CD4-positive, alpha-beta T cell (primary cell): ENCODE data around the gene DNPEP. TPM values are rescaled to one million over a fixed set of nuclear protein-coding genes. Genes with fewer than 3 reads are reported as not detected.

ENCODE experiments used
- ATAC-seq: fragments of 200-7000 bp; cut with Tn5 transposase; one replicate; pipeline ENCODE4 v1.10.0; 2022; ENCODE audit warnings: mild to moderate bottlenecking; ENCODE audit not compliant: poor library complexity
- CTCF ChIA-PET: fragments of 350-600 bp; sonication (Branson Sonifier 250); formaldehyde crosslinking; loops from one replicate; lab custom pipeline; 2021; ENCODE audit warnings: antibody characterized with exemption, inconsistent platforms; lab: Charles Lee
- POLR2A ChIA-PET: fragments of 350-600 bp; sonication (Branson Sonifier 250); formaldehyde crosslinking; loops from one replicate; lab custom pipeline; 2021; ENCODE audit warnings: antibody characterized with exemption, inconsistent platforms; lab: Charles Lee
- DNase-seq, 14 experiments: peaks; one replicate each; pipeline ENCODE4 v3.0.0-alpha.2; 2013 to 2020; ENCODE audit warnings: mixed read lengths in 2 of 14
- H3K27ac ChIP-seq, 2 donors: one replicate each; pipeline versions ENCODE4 v1.5.1 to v1.7.0; 2013; ENCODE audit warnings: low read length in 2 of 2, low read depth in 1 of 2, mild to moderate bottlenecking in 1 of 2
- H3K27me3 ChIP-seq, 2 experiments: 1 replicate in 1 of 2; 2 replicates in 1 of 2; pipeline versions ENCODE4 v1.6.1 to v1.7.0; 2013; ENCODE audit warnings: low read length in 2 of 2, control low read depth in 1 of 2, mild to moderate bottlenecking in 1 of 2, moderate library complexity in 1 of 2; ENCODE audit not compliant: insufficient read depth in 2 of 2, control insufficient read depth in 1 of 2
- H3K36me3 ChIP-seq: one replicate; pipeline ENCODE4 v1.6.1; 2013; ENCODE audit warnings: low read length, control low read depth; ENCODE audit not compliant: insufficient read depth
- H3K4me1 ChIP-seq: one replicate; pipeline ENCODE4 v1.6.1; 2013; ENCODE audit warnings: low read length, control low read depth; ENCODE audit not compliant: insufficient read depth
- H3K4me3 ChIP-seq: one replicate; pipeline ENCODE4 v1.5.1; 2013; ENCODE audit warnings: mild to moderate bottlenecking, low read length, moderate library complexity
- H3K9me3 ChIP-seq, 2 experiments: 1 replicate in 1 of 2; 2 replicates in 1 of 2; pipeline versions ENCODE4 v1.6.1 to v1.7.0; 2013; ENCODE audit warnings: low read length in 2 of 2, mild to moderate bottlenecking in 2 of 2, control low read depth in 1 of 2, moderate library complexity in 1 of 2; ENCODE audit not compliant: control insufficient read depth in 1 of 2, insufficient read depth in 1 of 2
- H3K27ac Mint-ChIP-seq: one replicate; pipeline ENCODE4 v1.8.0; 2020; ENCODE audit warnings: mixed read lengths
- H3K27me3 Mint-ChIP-seq: one replicate; pipeline ENCODE4 v1.8.0; 2021; ENCODE audit warnings: mixed read lengths
- H3K36me3 Mint-ChIP-seq: one replicate; pipeline ENCODE4 v1.8.0; 2021; ENCODE audit warnings: low read depth, mixed read lengths
- H3K4me1 Mint-ChIP-seq: one replicate; pipeline ENCODE4 v1.8.0; 2021; ENCODE audit warnings: low read depth, mixed read lengths
- H3K4me3 Mint-ChIP-seq: one replicate; pipeline ENCODE4 v1.8.0; 2020; ENCODE audit warnings: mild to moderate bottlenecking, mixed read lengths
- H3K9me3 Mint-ChIP-seq: one replicate; pipeline ENCODE4 v1.8.0; 2020; ENCODE audit warnings: mixed read lengths
- intact Hi-C, 2 experiments: fragments of 100-400 bp; cut with DNase I in 1 of 2; cut with micrococcal nuclease in 1 of 2; formaldehyde crosslinking; loops; one replicate each; pipeline versions ENCODE4 v1.15.1 to v1.9.0; 2023 to 2025; cut with DNase I, micrococcal nuclease
- total RNA-seq, 174 experiments: library from RNA in 2 of 174; stranded (reverse) in 2 of 174; gene quantifications; one replicate each; pipeline ENCODE4 v1.2.3 and lab custom pipeline; 2021 to 2026
- TF ChIP-seq, protein P1 (sequence below): fragments of 200-600 bp; IDR thresholded peaks from one replicate; pipeline ENCODE4 v1.8.0; 2022; ENCODE audit warnings: antibody characterized with exemption, mild to moderate bottlenecking

The DNPEP gene
- total RNA-seq, 2 experiments from 2014 or later: 99.0 to 99.9 TPM

DNA sequence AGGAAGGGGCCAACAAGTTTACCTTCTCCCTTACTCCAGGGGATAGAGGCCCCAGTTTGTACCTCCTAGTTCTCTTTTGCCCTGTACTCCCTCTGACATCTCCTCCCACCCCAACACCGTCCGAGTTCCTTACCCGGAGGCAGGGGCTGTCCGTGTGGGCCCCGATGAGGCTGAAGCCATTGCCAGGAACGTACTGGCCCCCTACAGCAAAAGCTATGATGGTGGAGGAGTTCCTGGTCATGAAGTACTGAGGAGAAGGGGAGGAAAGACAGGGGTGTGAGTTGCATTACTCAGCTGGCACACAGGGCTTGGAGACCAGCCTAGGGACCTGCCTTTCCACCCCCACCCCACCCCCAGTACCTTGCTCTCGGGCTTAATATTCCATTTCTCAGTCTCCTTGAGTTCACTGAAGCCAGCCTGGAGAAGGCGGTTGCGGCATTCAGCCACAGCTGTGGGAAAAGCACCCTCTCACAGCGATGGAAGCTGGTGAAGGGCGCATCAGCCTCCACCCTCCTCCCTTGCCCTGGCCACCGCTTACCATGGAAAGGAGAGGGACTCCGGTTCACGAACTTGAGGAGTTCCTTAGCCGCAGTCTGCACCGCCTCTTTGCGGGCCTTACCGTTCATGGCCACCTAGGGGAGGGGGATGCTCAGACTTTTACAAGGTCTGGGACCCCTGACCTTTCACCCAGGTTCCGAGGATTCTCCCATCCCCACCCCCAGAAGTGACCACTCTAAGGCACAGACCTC, 1.0 kb downstream of the DNPEP start:
- H3K36me3 Mint-ChIP-seq: peaks cover 54% of the 10 kb centered on the region
- Histone ChIP-seq H3K9me3 (no peaks in the 10 kb centered on the region), H3K27me3 (no peaks in the 10 kb centered on the region), H3K27ac (peak overlapping the region; percentile 84 to 88), H3K36me3 (peaks cover 50% of the 10 kb centered on the region), H3K4me3 (peak overlapping the region; percentile 97), H3K4me1 (peaks cover 26% of the 10 kb centered on the region)
- H3K4me1 Mint-ChIP-seq: peaks cover 22% of the 10 kb centered on the region
- no peaks in the 10 kb centered on the region for H3K27me3 Mint-ChIP-seq
- TF ChIP-seq, protein P1, sequence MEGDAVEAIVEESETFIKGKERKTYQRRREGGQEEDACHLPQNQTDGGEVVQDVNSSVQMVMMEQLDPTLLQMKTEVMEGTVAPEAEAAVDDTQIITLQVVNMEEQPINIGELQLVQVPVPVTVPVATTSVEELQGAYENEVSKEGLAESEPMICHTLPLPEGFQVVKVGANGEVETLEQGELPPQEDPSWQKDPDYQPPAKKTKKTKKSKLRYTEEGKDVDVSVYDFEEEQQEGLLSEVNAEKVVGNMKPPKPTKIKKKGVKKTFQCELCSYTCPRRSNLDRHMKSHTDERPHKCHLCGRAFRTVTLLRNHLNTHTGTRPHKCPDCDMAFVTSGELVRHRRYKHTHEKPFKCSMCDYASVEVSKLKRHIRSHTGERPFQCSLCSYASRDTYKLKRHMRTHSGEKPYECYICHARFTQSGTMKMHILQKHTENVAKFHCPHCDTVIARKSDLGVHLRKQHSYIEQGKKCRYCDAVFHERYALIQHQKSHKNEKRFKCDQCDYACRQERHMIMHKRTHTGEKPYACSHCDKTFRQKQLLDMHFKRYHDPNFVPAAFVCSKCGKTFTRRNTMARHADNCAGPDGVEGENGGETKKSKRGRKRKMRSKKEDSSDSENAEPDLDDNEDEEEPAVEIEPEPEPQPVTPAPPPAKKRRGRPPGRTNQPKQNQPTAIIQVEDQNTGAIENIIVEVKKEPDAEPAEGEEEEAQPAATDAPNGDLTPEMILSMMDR: no peak
- peak in 4 of 14 experiments; percentile 13 to 43 (median 22) for DNase-seq
- H3K27ac Mint-ChIP-seq: peak overlapping the region; percentile 95
- no peak for ATAC-seq
- intact Hi-C loops: loop anchor here (2.0 to 10.0 kb wide), 10 partner anchors 56 to 819 kb away; partner anchors contain the start of genes DNAJB2 (in 2 of the 2), BCS1L (in 1 of the 2), CHPF (in 1 of the 2) and CNOT9 (in 1 of the 2)
- ChIA-PET CTCF (interaction anchor here (1.1 to 2.8 kb wide), 5 partner anchors 92 to 676 kb away, joined by 3 to 22 read pairs (median 9); partner anchors contain the start of genes CHPF, TMEM198, TTLL4 and ZFAND2B), POLR2A (interaction anchor here (0.6 to 4.3 kb wide), 14 partner anchors 8 to 1100 kb away, joined by 3 to 24 read pairs (median 10); partner anchors contain the start of genes BCS1L, CHPF, CNPPD1 and DNAJB2)
- H3K4me3 Mint-ChIP-seq: peak overlapping the region; percentile 95
- no peaks in the 10 kb centered on the region for H3K9me3 Mint-ChIP-seq

GRCh38 chr2:219385958-219386520, 1.7 kb downstream of the DNPEP start:
- intact Hi-C loops: loop anchor here (2.0 to 10.0 kb wide), 10 partner anchors 56 to 819 kb away; partner anchors contain the start of genes DNAJB2 (in 2 of the 2), BCS1L (in 1 of the 2), CHPF (in 1 of the 2) and CNOT9 (in 1 of the 2)

DNA sequence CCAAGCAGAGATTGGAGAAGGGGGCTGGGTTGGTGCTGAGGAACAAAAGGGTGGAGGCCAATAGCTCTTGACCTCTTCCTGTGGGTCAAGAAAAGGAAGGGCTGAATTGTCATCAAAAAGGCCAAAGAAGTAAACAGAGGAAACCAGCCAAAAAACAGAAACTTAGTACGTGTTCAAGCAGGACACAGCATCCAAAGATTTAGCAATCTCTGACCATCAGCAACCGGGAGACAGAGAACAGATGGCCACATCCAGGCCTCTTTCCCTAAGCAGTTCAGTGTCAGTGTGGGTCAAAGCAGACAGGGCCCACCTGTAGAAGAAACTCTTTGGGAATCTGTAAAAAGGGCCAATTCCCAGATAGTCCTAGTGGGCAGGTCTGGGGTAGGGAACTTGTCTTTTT, 2.9 kb downstream of the DNPEP start:
- Histone ChIP-seq H3K4me3 (no peak overlapping the region), H3K9me3 (no peaks in the 10 kb centered on the region), H3K27ac (no peak overlapping the region), H3K4me1 (peaks cover 26% of the 10 kb centered on the region), H3K36me3 (peaks cover 64% of the 10 kb centered on the region), H3K27me3 (no peaks in the 10 kb centered on the region)
- Mint-ChIP-seq H3K27me3 (no peaks in the 10 kb centered on the region), H3K27ac (no peak overlapping the region), H3K9me3 (no peaks in the 10 kb centered on the region), H3K4me1 (peaks cover 22% of the 10 kb centered on the region), H3K36me3 (peaks cover 73% of the 10 kb centered on the region), H3K4me3 (peak overlapping the region; percentile 31)
- ATAC-seq (no peak), DNase-seq (no peak)
- intact Hi-C loops: loop anchor here (5.0 to 10.0 kb wide), 9 partner anchors 57 to 818 kb away; partner anchors contain the start of genes BCS1L (in 1 of the 2), CHPF (in 1 of the 2), CNOT9 (in 1 of the 2) and DNAJB2 (in 1 of the 2)
- TF ChIP-seq, protein P1: no peak
- CTCF ChIA-PET: no interaction called here
- POLR2A ChIA-PET: interaction anchor here (0.7 kb wide), 1 partner anchor 1102 kb away, joined by 3 read pairs; no protein-coding TSS in a partner anchor

More at GRCh38 chr2:219385958-219386520, 1.7 kb downstream of the DNPEP start:
- H3K4me3 ChIP-seq: no peak overlapping the region
- H3K27me3 Mint-ChIP-seq: no peaks in the 10 kb centered on the region
- ChIA-PET POLR2A (interaction anchor here (2.9 to 4.3 kb wide), 2 partner anchors 113 to 157 kb away, joined by 13 to 15 read pairs; partner anchors contain the start of genes CHPF, GMPPA and TMEM198), CTCF (no interaction called here)
- H3K36me3 Mint-ChIP-seq: peaks cover 61% of the 10 kb centered on the region
- no peaks in the 10 kb centered on the region for H3K9me3 ChIP-seq
- ATAC-seq (no peak), DNase-seq (peak in 1 of 14 experiments; percentile 45)
- TF ChIP-seq, protein P1: no peak
- no peak overlapping the region for H3K27ac ChIP-seq
- H3K36me3 ChIP-seq: peaks cover 57% of the 10 kb centered on the region
- peaks cover 22% of the 10 kb centered on the region for H3K4me1 Mint-ChIP-seq
- peaks cover 26% of the 10 kb centered on the region for H3K4me1 ChIP-seq
- peak overlapping the region; percentile 95 for H3K4me3 Mint-ChIP-seq
- H3K27me3 ChIP-seq: no peaks in the 10 kb centered on the region
- H3K9me3 Mint-ChIP-seq: no peaks in the 10 kb centered on the region
- H3K27ac Mint-ChIP-seq: no peak overlapping the region
